HG03139 (cell line): ENCODE measurements around the gene AP5B1.

Source experiments
- ATAC-seq: cut with Tn5 transposase; IDR thresholded peaks from one replicate; pipeline ENCODE4 v1.9.1; 2021; ENCODE audit not compliant: unreplicated experiment

The AP5B1 gene, protein sequence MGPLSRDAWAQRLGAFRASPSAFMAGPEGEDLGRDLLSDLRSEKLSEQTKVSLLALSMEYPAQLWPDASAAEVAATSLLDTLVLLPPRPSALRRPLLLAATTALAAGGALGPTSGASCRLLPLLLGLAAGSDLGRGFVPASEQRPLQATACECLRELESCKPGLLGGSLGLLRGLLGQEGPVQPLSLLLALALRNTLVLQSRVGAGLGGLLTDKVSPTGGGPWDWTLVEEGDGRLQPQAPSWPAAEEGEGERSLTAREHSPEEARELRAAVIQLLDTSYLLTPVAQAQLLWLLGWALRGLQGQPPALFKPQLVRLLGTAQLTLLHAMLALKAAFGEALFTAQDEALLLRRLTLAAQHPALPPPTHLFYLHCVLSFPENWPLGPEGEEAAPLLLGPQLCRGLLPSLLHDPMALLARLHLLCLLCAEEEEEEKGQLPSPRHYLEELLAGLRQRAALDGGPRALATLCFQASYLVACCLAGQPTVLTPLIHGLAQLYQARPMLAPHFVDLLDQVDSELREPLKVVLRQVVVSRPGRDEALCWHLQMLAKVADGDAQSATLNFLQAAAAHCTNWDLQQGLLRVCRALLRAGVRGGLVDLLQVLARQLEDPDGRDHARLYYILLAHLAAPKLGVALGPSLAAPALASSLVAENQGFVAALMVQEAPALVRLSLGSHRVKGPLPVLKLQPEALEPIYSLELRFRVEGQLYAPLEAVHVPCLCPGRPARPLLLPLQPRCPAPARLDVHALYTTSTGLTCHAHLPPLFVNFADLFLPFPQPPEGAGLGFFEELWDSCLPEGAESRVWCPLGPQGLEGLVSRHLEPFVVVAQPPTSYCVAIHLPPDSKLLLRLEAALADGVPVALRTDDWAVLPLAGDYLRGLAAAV

DNA sequence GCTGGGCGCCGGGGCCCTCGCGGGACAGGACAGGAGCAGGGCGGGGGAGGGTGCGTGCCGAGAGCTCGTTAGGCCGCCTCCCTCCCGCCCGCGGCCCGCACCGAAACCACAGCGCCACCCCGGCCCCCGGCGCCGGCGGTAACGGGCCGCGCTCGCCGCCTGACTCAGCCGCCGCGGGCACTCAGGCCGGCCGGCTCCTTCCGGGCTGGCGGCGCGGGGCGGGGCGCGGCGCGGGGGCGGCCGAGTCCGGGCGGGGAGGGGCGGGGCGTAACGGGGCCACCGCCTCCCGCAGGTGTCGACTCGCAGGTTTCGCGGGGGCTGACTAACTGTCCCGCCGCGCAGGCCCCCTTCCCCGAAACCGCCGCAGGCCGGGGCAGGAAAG is at the start of gene AP5B1:
Gene AP5B1 (minus strand): TSS at position 207 of the 382 bp plus-strand sequence. CDS start 385 bp downstream, outside the sequence.
- ATAC-seq: peak; percentile 61

DNA sequence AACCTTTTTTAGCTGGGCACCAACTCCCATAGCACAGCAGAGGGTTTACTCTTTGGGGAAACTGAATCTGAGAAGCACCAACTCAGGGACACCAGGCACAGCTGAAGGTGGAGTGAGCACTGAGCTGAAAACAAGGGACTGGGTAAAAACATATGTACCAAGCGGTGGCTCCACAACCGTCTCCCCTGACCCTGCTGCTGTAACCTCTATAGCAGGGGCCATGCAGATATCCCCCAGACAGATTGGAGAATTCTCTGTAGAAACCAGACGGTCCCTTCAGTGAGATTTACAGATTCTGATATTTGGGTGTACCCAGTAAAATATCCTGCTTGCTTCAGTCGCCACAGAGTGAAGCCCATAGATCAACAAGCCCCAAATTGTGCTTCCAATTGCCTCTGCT is 48.7 kb upstream of the AP5B1 start:
- no peak for ATAC-seq

DNA sequence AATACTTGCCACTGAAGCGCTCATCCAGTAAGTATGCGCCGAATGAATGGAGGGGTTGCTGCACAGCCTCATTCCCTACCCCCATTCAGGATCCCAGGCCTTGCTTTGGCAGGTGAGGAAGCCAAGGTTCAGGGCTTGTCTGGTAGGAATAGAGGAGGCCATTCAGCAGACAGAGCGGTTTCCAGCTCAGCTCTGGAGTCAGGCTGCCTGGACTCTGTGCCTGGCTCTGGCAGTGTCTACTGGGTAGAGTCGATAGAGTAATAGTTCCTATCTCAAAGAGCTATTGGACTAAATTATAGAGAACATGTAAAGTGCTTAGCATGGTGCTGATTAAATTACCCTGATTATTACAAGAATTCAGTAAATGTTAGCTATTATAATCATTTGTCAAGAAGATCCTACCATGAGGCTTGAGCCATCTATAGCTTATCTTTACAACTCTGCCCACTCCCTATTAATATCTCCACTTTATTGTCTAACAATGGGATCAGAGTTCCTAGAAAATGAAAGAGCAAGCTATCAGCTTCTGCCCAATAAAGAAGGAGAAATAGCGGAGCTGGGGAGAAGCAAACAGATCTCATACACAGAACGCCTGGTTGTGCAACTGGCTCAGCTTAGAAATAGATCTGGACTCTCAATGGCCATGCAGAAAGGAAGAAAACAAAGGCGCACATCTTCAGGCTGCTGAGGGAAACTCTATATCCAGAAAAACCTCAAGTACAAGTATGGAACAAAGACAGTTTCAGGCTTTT is 46.4 kb upstream of the AP5B1 start:
- ATAC-seq: no peak

DNA sequence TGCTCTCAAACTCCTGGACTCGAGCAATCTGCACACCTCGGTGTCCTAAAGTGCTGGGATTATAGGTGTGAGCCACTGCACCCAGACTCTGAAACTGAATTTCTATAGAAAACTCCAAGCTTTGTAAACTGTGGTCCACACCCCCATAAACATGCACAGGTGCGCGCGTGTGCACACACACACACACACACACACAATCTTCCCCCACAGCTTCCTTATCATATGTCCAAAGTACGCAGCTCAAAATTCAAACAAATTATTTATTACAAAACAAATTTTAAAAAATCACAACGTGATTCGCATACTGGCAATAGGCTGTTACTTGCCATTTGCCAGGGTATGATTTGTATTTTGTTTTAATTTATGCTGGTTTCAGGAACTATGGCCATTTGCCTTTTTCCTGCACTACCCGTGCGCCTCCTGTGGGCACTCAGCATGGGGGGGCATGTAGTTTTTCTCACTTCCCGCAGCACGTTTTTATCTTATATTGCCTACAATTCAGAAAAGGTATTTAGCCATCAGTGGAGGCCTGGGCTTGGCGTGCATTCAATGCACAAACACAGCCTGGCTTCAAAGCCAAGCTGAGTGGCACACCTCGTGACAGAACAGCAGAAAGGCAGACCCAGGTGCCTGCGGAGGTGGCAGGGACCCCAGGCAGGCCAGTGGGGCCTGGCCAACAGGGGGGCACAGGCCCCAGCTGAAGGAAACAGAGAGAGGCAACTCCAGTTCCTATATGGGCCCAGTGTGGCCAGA is 42.2 kb upstream of the AP5B1 start:
- ATAC-seq: no peak

DNA sequence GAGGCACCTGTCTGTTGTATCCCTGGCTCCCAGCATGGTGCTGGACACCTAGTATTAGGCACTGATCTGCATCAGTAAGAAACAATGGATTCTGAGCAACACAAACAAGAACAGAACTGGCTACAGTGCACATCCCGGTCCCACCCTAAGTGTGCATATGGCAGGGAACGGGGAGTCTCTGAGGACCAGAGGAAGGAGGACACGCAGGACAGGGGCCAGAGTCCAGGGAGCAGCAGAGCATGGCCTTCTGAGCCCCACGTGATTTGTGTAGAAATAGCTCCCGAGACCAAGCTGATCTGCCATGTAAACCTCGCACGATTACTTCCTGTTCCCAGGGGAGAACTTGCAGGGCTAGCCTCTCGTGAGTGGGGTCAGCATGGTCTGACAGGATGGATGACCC is 40.3 kb upstream of the AP5B1 start:
- no peak for ATAC-seq

DNA sequence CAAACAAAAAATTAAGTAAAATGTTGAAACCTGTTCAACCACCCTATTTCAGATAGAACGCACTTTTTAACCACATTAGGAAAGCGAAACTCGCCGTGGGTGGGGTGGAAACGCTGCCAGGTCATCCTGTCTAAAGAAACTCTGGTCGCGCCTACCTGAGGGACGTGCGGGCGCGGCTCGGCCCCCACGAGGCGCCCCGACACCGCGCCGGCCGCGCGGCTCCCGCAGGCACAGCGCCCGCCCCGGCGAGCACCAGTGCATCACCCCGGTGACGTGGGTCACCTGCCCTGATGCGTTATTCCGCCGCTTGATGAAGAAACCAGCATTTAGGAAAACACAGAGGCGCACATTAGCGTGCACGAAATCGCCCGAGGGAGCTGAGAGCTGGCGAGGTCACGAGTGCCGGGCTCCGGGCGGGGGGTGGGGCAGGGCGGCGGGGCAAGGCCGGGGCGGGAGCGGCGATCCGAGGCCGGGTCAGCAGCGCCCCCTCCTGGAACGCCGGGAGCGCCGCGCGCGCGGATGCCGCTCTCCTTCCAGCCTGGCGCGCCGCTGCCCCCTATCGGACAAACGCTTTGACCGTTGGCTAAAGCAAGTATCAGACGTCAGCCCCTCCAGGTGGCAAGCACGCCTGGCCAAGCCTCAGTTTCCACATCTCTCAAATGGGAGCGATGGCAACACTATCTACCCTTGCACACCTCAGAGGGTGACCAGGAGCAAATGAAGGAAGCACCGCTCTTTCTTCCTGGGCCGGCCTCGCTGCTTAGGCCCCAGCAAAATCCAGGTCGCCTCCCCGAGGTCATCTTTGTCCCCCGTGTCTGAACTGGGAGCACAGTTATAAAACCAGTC is 37.3 kb upstream of the AP5B1 start:
- ATAC-seq: peak; percentile 48

DNA sequence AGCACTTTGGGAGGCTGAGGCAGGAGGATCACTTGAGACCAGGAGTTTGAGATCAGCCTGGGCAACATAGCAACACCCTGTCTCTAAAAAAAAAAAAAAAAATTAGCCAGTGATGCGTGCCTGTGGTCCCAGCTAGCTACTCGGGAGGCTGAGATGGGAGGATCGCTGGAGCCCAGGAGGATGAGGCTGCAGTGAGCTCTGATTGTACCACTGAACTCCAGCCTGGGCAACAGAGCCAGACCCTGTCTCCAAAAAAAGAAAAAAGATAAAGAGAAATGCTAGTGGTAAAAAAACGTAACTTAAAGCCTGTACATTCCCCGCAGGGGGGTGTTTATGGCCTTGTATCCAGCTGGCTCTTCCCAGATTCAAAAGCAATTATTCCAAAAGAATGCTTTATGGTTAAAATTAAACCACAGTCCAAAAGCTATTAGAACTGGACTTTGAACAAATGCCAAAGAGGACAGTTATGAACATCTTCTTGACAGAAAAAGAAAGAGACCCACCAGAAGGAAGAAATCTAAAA is 36.6 kb upstream of the AP5B1 start:
- ATAC-seq: no peak

DNA sequence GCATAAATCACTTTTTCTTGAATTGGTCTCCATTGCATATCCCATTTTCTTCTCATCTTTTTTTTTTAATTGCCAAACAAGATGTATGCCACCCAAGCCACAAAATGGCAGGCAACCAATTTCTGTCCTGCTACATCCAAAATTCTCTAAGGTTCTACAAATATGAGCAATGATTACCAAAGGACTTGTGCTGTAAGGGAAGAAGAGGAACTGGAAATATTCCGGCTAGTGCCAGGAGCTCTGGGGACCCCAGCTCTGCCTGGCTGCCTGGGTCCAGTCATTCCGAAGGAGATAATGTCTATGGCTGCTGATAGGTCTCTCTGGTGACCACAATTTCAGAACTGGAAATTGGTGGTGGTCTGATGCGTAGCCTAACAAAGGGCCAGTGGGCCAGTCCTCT is 35.9 kb upstream of the AP5B1 start:
- no peak for ATAC-seq

DNA sequence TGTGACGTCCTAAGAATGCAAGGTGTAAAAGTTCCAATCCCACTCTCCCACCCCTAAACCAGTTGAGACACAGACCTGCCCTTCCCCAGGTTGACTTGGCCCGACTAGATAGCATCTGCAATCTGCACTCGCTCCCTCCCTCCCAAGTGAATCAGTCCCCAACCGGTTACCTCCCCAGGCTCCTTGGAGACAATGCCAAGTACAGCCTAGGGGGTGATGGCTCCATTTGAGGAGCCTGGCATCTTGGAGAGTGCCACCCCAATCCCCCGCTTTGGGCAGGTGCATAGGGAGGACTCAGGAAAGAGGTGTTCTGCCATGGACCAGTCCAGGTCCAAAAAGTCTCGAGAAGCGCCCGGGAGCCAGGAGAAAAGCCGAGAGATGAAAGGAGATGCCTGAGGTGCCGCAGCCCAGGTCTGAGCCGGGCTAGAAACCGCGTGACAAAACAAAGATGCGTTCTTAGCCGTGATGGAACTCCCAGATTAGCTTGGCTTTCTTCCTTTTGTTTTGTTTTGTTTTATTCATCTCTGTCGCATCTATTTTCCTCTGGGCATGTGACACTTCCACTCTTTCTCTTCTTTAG is 34.3 kb upstream of the AP5B1 start:
- ATAC-seq: no peak

DNA sequence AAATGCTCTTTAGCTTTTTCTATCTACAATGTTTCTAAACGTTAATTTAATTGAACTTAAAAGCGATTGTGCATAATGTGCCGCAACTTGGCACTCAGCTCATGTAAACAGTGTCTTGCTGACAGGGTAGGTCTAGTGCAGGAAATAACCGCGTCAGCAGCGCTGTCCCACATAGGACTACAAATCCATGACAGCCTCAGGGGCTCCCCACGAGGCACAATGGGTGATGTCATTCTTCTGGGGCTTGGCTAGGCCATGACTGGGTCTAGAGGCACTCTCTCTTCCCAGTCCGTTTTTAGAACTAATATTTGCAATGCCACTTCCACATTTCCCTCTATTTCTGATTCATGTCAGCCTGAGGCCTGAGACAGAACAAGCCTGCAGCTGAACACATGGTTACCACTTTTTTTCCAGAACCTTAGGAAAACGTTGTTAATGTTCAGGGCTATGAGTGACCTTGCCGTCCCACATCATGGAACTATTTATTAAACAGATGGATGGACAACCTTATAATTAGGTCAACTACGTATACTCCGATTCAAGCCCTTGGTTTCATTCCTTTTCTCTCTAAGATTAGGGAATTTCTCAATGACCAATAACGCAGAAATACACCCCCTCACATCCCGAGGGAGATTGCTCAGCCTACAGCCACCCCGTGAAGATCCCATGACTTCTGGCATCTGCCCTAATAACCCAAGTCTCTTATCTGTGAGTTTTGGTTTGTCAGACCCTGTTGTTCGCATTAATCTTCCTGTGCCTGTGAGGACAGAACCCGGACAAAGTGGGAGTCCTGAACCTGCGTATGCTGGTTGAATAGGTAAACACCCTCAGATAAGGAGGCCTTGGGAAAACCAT is 33.6 kb upstream of the AP5B1 start:
- ATAC-seq: no peak

DNA sequence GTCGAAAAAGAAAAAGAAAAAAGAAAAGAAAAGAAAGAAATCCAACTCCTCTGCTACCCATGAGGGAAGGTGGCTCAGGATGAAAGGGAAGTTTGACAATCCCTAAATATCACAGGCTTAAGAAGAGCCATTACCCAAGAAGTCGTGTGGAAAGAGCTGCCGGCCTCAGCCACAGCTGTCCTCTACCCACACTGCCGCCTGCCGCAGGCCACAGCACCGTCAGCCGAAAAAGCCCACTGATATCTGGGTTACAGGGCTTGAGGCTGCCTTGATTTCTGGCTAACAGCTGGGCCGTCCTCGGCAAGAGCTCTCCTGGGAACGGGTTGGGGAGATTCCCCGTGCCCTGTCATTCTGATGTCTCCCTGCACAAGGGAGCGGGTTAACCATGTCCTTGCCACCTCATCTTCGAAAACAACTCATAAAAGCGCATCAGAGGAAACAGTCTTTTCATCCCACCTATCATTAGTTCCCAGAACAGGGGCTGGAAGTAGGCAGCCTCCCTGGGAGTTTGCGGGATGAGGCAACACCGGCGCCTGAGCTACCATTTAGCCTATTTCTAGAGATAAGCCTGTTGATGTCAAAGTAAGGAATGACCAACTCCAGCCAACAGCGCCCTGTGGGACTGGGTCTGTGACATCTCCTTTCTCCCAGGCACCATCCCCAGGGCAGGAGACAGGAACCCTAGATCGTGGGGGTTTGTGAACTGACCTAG is 31.1 kb upstream of the AP5B1 start:
- ATAC-seq: no peak

DNA sequence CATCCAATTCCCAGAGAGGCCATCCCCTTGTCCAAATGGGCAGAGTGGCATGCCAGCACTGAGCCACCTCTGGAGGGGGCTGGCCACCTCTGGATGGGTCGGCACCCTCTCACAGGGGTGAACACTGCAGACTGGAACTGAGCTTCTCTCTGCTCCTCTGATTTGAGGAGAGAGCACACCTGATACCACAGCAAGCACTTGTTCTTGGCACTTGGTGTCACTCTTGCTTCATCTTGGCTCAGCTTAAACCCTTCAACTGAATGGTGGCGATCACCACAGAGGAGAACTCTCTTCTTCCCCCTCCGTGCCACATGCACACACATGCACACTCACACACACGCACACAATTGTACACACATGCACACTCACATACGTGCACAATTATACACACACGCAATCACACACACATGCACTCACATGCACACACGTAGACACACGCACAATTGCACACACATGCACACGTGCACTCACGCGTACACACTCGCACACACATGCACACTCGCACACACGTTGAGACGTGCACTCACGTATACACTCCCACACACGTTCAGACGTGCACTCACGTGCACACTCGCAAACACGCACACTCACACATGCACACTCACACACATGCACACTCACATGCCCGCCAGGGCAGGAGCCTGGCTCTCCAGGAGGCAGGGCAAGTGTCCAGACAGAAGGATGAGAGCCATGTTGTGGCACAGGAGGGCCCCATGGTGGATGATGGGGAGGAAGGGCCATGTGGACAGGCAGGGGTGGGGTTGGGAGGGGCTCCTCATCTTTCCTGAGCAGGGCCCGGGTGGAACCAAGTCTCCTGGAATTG is 29.5 kb upstream of the AP5B1 start:
- no peak for ATAC-seq

DNA sequence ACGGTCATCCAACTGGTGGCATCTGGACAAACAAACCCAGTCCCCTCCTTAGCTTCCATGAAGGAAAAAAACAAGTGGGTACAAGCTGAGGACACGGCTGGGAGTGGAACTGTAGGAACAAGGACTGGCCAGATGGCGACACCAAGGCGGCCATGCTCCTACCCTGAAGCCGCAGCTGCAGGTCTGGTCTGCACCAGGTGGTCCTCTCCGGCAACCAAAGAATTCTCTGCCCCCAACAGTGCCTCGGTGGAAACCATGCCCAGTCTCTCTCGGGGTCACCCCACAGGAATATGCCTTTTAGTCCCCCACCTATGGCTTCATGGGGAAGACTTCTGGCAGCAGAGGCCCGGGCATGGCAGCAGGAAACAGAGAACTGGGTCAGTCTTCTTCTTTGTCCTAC is 28.7 kb upstream of the AP5B1 start:
- ATAC-seq: no peak

DNA sequence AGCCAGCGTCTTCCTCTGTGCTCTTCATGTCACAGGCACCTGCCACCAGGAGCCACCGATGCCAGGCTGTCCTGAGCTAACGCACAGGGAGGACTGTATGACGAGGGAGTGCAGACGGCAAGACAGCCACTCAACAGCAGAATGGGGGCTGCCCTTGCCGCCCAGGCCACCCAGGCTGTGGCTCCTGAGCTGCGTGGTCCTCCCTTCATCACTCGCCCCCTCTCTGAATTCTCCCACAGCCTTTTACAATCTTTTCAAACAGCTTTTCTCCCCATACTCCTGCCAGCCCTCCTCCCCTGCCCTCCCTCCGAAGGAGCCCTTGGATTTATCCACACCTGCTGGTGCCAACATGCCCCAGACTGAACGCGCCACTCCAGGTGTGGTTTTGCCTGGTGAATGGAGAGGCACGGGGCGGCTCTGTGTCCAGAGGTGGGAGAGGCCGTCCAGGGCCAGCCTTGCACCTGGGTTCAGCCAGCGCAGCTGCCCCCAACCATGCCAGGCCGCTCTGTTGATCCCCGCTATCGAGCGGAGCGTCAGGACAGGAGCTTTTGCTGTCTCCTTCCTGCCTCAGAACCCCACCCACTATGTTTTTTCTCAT is 28.1 kb upstream of the AP5B1 start:
- no peak for ATAC-seq

DNA sequence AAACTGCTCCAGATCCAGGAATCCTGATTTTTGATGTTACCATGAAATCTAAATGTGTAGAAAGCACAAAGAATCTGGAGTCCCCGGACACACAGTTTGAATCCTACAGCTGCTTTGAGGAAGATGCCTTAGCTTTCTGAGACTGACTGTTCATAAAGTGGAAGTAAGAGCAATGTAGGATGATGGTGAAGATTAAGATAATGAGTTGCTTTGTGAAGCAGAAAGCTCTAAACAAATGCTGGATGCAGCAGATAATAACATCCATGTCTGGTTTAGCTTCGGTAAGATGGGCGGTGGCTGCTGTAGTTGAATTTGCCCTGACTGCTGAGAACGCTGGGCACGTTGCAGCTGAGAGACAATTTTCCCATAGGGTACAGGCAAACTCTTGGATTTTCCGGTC is 26.2 kb upstream of the AP5B1 start:
- ATAC-seq: no peak

DNA sequence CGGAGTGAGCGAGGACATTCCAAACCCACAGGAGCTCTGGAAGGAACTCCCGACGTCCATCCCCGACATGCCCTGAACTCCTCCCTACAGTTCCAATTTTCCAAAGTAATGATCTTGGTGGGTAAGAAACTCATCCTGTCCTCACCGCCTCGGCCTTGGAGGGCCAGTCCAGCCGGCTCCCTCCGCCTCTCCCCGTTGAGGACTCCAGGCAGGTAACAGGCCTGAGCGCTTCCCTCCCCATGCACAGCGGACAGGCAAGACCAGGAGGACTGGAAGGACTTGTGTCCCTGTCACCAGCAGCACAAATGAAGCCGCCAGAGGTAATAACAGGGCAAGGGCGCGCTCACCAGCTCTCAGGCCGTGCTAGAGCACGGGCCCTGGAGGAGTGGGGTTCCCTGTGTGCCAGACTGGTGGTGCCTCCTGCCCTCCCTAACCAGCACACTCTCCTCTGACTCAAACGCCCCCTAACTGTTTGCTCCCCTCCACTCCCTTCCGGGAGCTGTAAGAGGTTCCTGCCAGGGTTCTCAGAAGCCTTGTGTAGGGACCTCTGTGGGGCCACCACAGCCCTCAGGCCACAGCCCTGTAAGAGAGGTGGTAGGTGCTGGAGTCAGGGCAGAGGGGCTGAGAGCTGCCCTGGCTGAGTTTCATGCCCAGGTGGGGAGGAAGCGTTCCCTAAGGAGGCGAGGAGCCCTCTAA is 23.2 kb upstream of the AP5B1 start:
- ATAC-seq: no peak
